K562 treated with DMSO at 1 percent for 24 hours (cell line): ENCODE data around the gene DSTYK. TPM values are rescaled to one million over a fixed set of nuclear protein-coding genes. Genes with fewer than 3 reads are reported as not detected.

ENCODE experiments used
- total RNA-seq: library from RNA; unstranded; fragments of 300-600 nt; gene quantifications from 2 replicates; pipeline ENCODE4 v1.2.3, GENCODE V29; 2022; ENCODE audit warnings: low read depth; ENCODE audit not compliant: insufficient read depth

Gene DSTYK, protein sequence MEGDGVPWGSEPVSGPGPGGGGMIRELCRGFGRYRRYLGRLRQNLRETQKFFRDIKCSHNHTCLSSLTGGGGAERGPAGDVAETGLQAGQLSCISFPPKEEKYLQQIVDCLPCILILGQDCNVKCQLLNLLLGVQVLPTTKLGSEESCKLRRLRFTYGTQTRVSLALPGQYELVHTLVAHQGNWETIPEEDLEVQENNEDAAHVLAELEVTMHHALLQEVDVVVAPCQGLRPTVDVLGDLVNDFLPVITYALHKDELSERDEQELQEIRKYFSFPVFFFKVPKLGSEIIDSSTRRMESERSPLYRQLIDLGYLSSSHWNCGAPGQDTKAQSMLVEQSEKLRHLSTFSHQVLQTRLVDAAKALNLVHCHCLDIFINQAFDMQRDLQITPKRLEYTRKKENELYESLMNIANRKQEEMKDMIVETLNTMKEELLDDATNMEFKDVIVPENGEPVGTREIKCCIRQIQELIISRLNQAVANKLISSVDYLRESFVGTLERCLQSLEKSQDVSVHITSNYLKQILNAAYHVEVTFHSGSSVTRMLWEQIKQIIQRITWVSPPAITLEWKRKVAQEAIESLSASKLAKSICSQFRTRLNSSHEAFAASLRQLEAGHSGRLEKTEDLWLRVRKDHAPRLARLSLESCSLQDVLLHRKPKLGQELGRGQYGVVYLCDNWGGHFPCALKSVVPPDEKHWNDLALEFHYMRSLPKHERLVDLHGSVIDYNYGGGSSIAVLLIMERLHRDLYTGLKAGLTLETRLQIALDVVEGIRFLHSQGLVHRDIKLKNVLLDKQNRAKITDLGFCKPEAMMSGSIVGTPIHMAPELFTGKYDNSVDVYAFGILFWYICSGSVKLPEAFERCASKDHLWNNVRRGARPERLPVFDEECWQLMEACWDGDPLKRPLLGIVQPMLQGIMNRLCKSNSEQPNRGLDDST
- 6.4 and 8.0 TPM in 2 replicates for total RNA-seq

DNA sequence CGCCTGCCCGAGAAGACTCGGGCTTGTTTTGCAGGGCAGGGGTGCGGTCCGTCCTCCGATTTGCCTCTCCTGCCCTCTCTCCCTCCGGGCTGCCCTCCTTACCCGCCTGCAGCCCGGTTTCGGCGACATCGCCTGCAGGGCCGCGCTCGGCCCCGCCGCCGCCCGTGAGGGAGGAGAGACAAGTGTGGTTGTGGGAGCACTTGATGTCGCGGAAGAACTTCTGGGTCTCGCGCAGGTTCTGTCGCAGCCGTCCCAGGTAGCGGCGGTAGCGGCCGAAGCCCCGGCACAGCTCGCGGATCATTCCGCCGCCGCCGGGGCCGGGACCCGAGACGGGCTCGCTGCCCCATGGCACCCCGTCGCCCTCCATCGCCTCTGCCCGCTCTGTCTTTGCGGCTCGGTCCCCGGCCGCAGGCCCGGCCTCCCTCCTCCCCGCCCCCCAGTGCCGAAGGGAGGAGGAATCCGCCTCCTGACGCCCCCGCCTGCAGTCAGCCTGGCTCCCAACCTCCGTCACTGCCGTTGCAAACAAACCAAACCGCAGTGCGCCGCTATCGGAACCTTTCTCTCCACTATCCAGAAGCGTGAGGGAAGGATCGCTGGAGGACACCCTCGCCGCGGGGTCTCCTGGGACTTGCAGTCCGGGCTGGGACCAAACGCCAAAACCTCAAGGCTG, at the start of gene DSTYK:
Gene DSTYK, minus strand, starts transcription at position 534 of the 670 bp plus-strand sequence. Its CDS starts 167 bp downstream, at position 367.

GRCh38 chr1:205227584-205228013, 16.1 kb upstream of the DSTYK start, which contains the start of gene TMCC2:
TMCC2 (plus strand) TSS chr1:205227946; CDS start chr1:205228565, 619 bp downstream.

DNA sequence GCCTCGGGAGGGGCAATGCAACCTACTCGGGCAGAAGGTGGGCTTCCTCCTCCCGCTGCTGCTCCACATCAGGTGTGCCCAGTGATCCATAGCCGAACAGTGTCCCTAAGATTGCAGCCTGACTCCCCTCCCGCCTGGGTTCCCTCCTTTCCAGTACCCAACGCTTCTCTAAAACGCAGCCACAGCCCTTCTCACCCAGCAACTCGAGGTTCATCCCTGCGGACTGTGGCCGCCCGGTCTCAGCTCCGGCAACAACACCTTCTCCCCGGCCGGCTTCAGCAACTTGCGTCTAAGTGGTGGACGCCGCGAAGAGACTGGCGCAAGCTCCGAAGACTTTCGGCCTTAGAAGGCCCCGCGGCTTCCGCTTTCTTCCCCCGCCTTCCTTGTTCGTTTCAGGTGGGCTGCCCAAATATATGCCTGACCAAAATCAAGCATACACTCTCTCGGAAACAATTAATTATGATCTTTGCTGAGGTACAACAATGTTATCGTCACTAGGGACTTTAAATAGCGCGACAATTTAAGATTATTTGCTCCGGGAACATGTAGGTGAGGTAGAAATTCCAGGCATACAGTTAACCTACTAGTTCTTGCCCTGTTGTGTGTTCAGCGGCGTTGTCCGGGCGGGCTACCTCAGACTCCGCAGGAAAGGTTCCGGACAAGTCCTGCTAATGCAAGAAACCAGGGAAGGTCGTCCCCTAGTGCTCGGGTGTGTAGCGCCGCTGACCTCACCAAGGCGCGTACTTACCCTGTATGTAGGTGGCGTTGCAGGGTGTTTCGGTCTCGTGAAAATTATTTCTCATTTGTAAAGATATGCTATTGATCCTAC, 89.6 kb downstream of the DSTYK start, which contains the start of gene RBBP5:
Gene RBBP5, minus strand, starts transcription at position 319 of the 829 bp plus-strand sequence. Its CDS starts 105 bp downstream, at position 214.

Other genes starting within 250 kb of the DSTYK start
- not detected in 2 replicates for gene CNTN2, start 168.5 kb downstream of the DSTYK start, total RNA-seq
- 8.6 and 8.7 TPM in 2 replicates for gene TMEM81, start 127.2 kb downstream of the DSTYK start, total RNA-seq
- gene RBBP5, start 89.7 kb downstream of the DSTYK start, total RNA-seq: 19.8 and 21.7 TPM in 2 replicates
- 14.5 and 14.8 TPM in 2 replicates for gene TMCC2, start 16.2 kb upstream of the DSTYK start, total RNA-seq
- 0.89 and 1.1 TPM in 2 replicates for gene NUAK2, start 110.0 kb upstream of the DSTYK start, total RNA-seq
- 0.56 TPM in 1 of 2 replicates, not detected in the other for gene KLHDC8A, start 145.2 kb upstream of the DSTYK start, total RNA-seq
- gene LEMD1, start 210.4 kb upstream of the DSTYK start, total RNA-seq: not detected in 2 replicates
- gene BLACAT1, start 244.3 kb upstream of the DSTYK start, total RNA-seq: 0.67 and 1.6 TPM in 2 replicates